ENCODE results near the gene PRSS21.

The PRSS21 gene

GRCh38 chr16:2779978-2780898, 36.8 kb upstream of the PRSS21 start:
- no peak for DNase-seq

GRCh38 chr16:2782583-2783351, 34.3 kb upstream of the PRSS21 start:
- DNase-seq: no peak

GRCh38 chr16:2783581-2784357, 33.3 kb upstream of the PRSS21 start:
- no peak for DNase-seq

GRCh38 chr16:2784358-2785100, 32.5 kb upstream of the PRSS21 start:
- no peak for DNase-seq

- DNase-seq: no peak
Observed at GRCh38 chr16:2785101-2785991, 31.7 kb upstream of the PRSS21 start.

- DNase-seq: no peak
Observed at GRCh38 chr16:2786061-2786825, 30.8 kb upstream of the PRSS21 start.

- DNase-seq: no peak
Observed at GRCh38 chr16:2786826-2787151, 30.2 kb upstream of the PRSS21 start.

- DNase-seq: no peak
Observed at GRCh38 chr16:2787406-2787805, 29.6 kb upstream of the PRSS21 start, which contains the start of gene PRSS33. Gene PRSS33 (minus strand): TSS chr16:2787560. CDS start chr16:2786547, 1,013 bp downstream.

- no peak for DNase-seq
Observed at GRCh38 chr16:2787961-2788360, 29.1 kb upstream of the PRSS21 start.

- DNase-seq: no peak
Observed at GRCh38 chr16:2790631-2791030, 26.4 kb upstream of the PRSS21 start.

- DNase-seq: no peak
Observed at GRCh38 chr16:2791174-2791573, 25.9 kb upstream of the PRSS21 start.

- DNase-seq: no peak
Observed at GRCh38 chr16:2792940-2793339, 24.1 kb upstream of the PRSS21 start.

- DNase-seq: no peak
Observed at GRCh38 chr16:2795395-2796143, 21.5 kb upstream of the PRSS21 start.

- DNase-seq: no peak
Observed at GRCh38 chr16:2798723-2799204, 18.3 kb upstream of the PRSS21 start.

- no peak for DNase-seq
Observed at GRCh38 chr16:2799205-2799858, 17.7 kb upstream of the PRSS21 start.

GRCh38 chr16:2799859-2800226, 17.2 kb upstream of the PRSS21 start:
- DNase-seq: no peak

- DNase-seq: no peak
Observed at GRCh38 chr16:2803545-2804195, 13.4 kb upstream of the PRSS21 start.

- DNase-seq: no peak
Observed at GRCh38 chr16:2804728-2805127, 12.3 kb upstream of the PRSS21 start.

- DNase-seq: no peak
Observed at GRCh38 chr16:2806286-2806685, 10.8 kb upstream of the PRSS21 start.
